Measurements from ENCODE around the gene KDM7A. TPM values are rescaled to one million over a fixed set of nuclear protein-coding genes. Genes with fewer than 3 reads are reported as not detected.

Gene KDM7A
- total and polyA plus RNA-seq, 2 of the 8 experiments (the other 6 are each of a cell fraction or from before 2014, with no cell fraction given) = 2.2 to 12.5 TPM

- Histone ChIP-seq H2BK5ac (ENCODE audit: low read depth, low read length) (no peak overlapping the region), H3K18ac (ENCODE audit: extremely low read depth, low read length) (no peak overlapping the region), H2BK15ac (ENCODE audit: low read length) (no peak overlapping the region), H4K20me1 (replicated peaks in 1 of 2; ENCODE audit: control insufficient read depth in 1 of 2, insufficient read depth in 2 of 2, low read length in 2 of 2) (peaks cover 0 to 2% of the 10 kb centered on the region in 2 experiments), H3K14ac (ENCODE audit: insufficient read length) (no peak overlapping the region), H3K4me3 (ENCODE audit: extremely low read depth in 1 of 4, insufficient read depth in 2 of 4, low read depth in 3 of 4, low read length in 4 of 4) (no peak overlapping the region), H2BK120ac (replicated peaks; ENCODE audit: low read depth, low read length) (no peak overlapping the region), H3K4ac (replicated peaks; ENCODE audit: insufficient read length, low read depth, low read length) (no peak overlapping the region), H3K23me2 (ENCODE audit: low read depth, low read length) (no peaks in the 10 kb centered on the region), H3K9ac (replicated peaks in 1 of 4; ENCODE audit: extremely low read depth in 1 of 4, low read depth in 3 of 4, low read length in 3 of 4) (no peak overlapping the region), H3K9me3 (ENCODE audit: insufficient read depth in 2 of 2, low read depth in 1 of 2, low read length in 1 of 2) (no peaks in the 10 kb centered on the region), H3K4me1 (replicated peaks in 1 of 4; ENCODE audit: control insufficient read depth in 3 of 4, insufficient read depth in 4 of 4, low read length in 3 of 4) (no peaks in the 10 kb centered on the region), H2AK5ac (ENCODE audit: low read depth, low read length) (no peak overlapping the region), H4K5ac (ENCODE audit: insufficient read length, low read depth, low read length) (no peak overlapping the region), H3K36me3 (ENCODE audit: control insufficient read depth in 2 of 4, insufficient read depth in 4 of 4, low read length in 3 of 4) (no peaks in the 10 kb centered on the region), H3K79me1 (ENCODE audit: low read depth, low read length) (no peaks in the 10 kb centered on the region), H3K27ac (ENCODE audit: low read depth, low read length) (no peak overlapping the region), H2AFZ (ENCODE audit: low read length) (no peak overlapping the region), H4K91ac (replicated peaks; ENCODE audit: insufficient read length, low read length) (no peak overlapping the region), H2BK12ac (ENCODE audit: low read depth, low read length) (no peak overlapping the region), H3K56ac (replicated peaks; ENCODE audit: insufficient read length, low read depth, low read length) (no peak overlapping the region), H4K8ac (ENCODE audit: extremely low read depth, insufficient read depth, low read length) (no peak overlapping the region), H2BK20ac (ENCODE audit: low read length) (no peak overlapping the region), H3K4me2 (ENCODE audit: insufficient read depth in 1 of 2, low read depth in 2 of 2, low read length in 2 of 2) (no peak overlapping the region), H3K27me3 (replicated peaks in 1 of 4; ENCODE audit: control insufficient read depth in 3 of 4, extremely low read depth in 1 of 4, insufficient read depth in 3 of 4, low read length in 3 of 4) (no peaks in the 10 kb centered on the region), H3K23ac (ENCODE audit: insufficient read length) (no peak overlapping the region), H3K79me2 (ENCODE audit: control insufficient read depth in 1 of 2, insufficient read depth in 2 of 2, low read length in 2 of 2) (no peaks in the 10 kb centered on the region)
- TF ChIP-seq GABPA (IDR thresholded peaks at IDR 0.05; ENCODE audit: borderline replicate concordance, insufficient read depth, low read length) = no peak
- TF ChIP-seq SP1 (IDR thresholded peaks at IDR 0.05; ENCODE audit: low read depth, low read length) = no peak
- no peak for TF ChIP-seq RBBP5 (IDR thresholded peaks at IDR 0.05; ENCODE audit: borderline replicate concordance, low read depth, low read length)
- TF ChIP-seq TCF12 (IDR thresholded peaks at IDR 0.05; ENCODE audit: low read depth, low read length) = no peak
- TF ChIP-seq JUN (IDR thresholded peaks at IDR 0.05; ENCODE audit: low read depth, low read length) = no peak
- TF ChIP-seq YY1 (IDR thresholded peaks at IDR 0.05; ENCODE audit: low read depth, low read length) = no peak
- TF ChIP-seq TBP (IDR thresholded peaks at IDR 0.05; ENCODE audit: low read depth, low read length) = no peak
- TF ChIP-seq SP2 (IDR thresholded peaks at IDR 0.05; ENCODE audit: low read length) = no peak
- TF ChIP-seq CREB1 (IDR thresholded peaks at IDR 0.05) = no peak
- TF ChIP-seq E2F6 (IDR thresholded peaks at IDR 0.05) = no peak
- no peak for TF ChIP-seq USF2 (IDR thresholded peaks at IDR 0.05; ENCODE audit: low read length)
- TF ChIP-seq CEBPB (IDR thresholded peaks at IDR 0.05; ENCODE audit: low read depth, low read length) = no peak
- no peak for TF ChIP-seq SIN3A (conservative IDR thresholded peaks at IDR 0.05 in 1 of 2, IDR thresholded peaks at IDR 0.05 in 1 of 2; ENCODE audit: low read depth in 1 of 2, low read length in 2 of 2)
- no peak for TF ChIP-seq SUZ12 (IDR thresholded peaks at IDR 0.05; ENCODE audit: low read length)
- DNase-seq (ENCODE audit: low read depth in 1 of 2, low spot score in 2 of 2) = peak in 1 of 2 experiments; percentile 16
- ChIA-PET POLR2A (ENCODE audit: partially characterized antibody) (interaction anchor here (1.4 kb wide), 1 partner anchor 9 kb away, joined by 4 read pairs; no protein-coding TSS in a partner anchor), CTCF (ENCODE audit: partially characterized antibody) (no interaction called here)
- no peak for FAIRE-seq
These were observed 125.0 kb downstream of the KDM7A start for GRCh38 chr7:140051820-140052219.
